Measurements from ENCODE around the gene ADH1A. TPM values are rescaled to one million over a fixed set of nuclear protein-coding genes. Genes with fewer than 3 reads are reported as not detected.

Gene ADH1A
- total RNA-seq, 1 experiment from 2014 or later: not detected

- H3K27ac ChIP-seq (ENCODE audit: insufficient read length, low read depth, low read length): no peak overlapping the region
- no peak for TF ChIP-seq CTCF (conservative IDR thresholded peaks at IDR 0.05)
- no peak overlapping the region for H3K14ac ChIP-seq (ENCODE audit: insufficient read depth, low read length)
- H4K20me1 ChIP-seq (ENCODE audit: control insufficient read depth, insufficient read depth, insufficient read length): no peaks in the 10 kb centered on the region
- no peak overlapping the region for H2BK12ac ChIP-seq (ENCODE audit: insufficient read length, low read depth, low read length)
- no peak overlapping the region for H3K4ac ChIP-seq (ENCODE audit: low read depth, low read length)
- H2AK5ac ChIP-seq (ENCODE audit: insufficient read length, low read length): no peak overlapping the region
- H3K9me3 ChIP-seq (ENCODE audit: control insufficient read depth, low read depth, low read length): no peaks in the 10 kb centered on the region
- no peak overlapping the region for H3T11ph ChIP-seq (ENCODE audit: low read length)
- H3K79me2 ChIP-seq (ENCODE audit: insufficient read depth, low read length): no peaks in the 10 kb centered on the region
- H3K56ac ChIP-seq (ENCODE audit: insufficient read length, low read depth, low read length): no peak overlapping the region
- Mint-ChIP-seq H3K9me3 (no peaks in the 10 kb centered on the region), H3K4me3 (no peak overlapping the region), H3K4me1 (peaks cover 15 to 16% of the 10 kb centered on the region in 2 experiments), H3K27ac (no peak overlapping the region), H3K36me3 (ENCODE audit: insufficient read depth in 1 of 3, low read depth in 3 of 3) (no peaks in the 10 kb centered on the region), H3K27me3 (ENCODE audit: low read depth) (no peaks in the 10 kb centered on the region)
- no peak overlapping the region for H3K4me2 ChIP-seq (ENCODE audit: insufficient read depth, insufficient read length, low read length)
- H3K23ac ChIP-seq (ENCODE audit: insufficient read length, low read depth, low read length): no peak overlapping the region
- H2BK5ac ChIP-seq (ENCODE audit: insufficient read length, low read length): no peak overlapping the region
- no peak for DNase-seq
- H3K9ac ChIP-seq (ENCODE audit: extremely low read depth, insufficient read length, low read length): no peak overlapping the region
- no peak overlapping the region for H2BK15ac ChIP-seq (ENCODE audit: low read depth, low read length)
- H3K4me1 ChIP-seq (ENCODE audit: insufficient read depth, low read length): no peaks in the 10 kb centered on the region
- no peak overlapping the region for H2BK20ac ChIP-seq (ENCODE audit: low read depth, low read length, poor library complexity, severe bottlenecking)
- H3K79me1 ChIP-seq (ENCODE audit: insufficient read depth, low read depth, low read length, poor library complexity, severe bottlenecking): no peaks in the 10 kb centered on the region
- no peaks in the 10 kb centered on the region for H3K23me2 ChIP-seq (ENCODE audit: insufficient read length, low read depth, low read length, poor library complexity, severe bottlenecking)
- H4K8ac ChIP-seq (replicated peaks; ENCODE audit: insufficient read length, low read depth, low read length): no peak overlapping the region
- H3K27me3 ChIP-seq (ENCODE audit: insufficient read depth, low read length): no peaks in the 10 kb centered on the region
- H2BK120ac ChIP-seq (ENCODE audit: low read depth, low read length, poor library complexity, severe bottlenecking): no peak overlapping the region
- H4K91ac ChIP-seq (ENCODE audit: insufficient read length, low read depth, low read length): no peak overlapping the region
- H3K18ac ChIP-seq (ENCODE audit: insufficient read length, low read depth, low read length): no peak overlapping the region
- no CpG with 5 or more reads among the region's 1 CpG for WGBS (ENCODE audit: extremely low coverage, insufficient read length, low lambda C conversion rate)
- no peak overlapping the region for H2AFZ ChIP-seq (ENCODE audit: low read length)
- no peak overlapping the region for H4K5ac ChIP-seq (ENCODE audit: insufficient read length, low read depth, low read length)
Observed at GRCh38 chr4:99314211-99314610, 23.4 kb upstream of the ADH1A start.
